Endothelial cell of hepatic sinusoid (primary cell): Measurements from ENCODE around the gene PHACTR1.

ENCODE experiments used
- in situ Hi-C: cut with HindIII; loops from 2 replicates; pipeline ENCODE4 v1.10.0; 2017; ENCODE audit warnings: low sequenced_read_pairs

Gene PHACTR1

GRCh38 chr6:12974551-12974950, 258.0 kb downstream of the PHACTR1 start:
- in situ Hi-C loops, result no loop called here

- in situ Hi-C loops, result no loop called here
Measured at GRCh38 chr6:12976366-12976765, 259.8 kb downstream of the PHACTR1 start.

GRCh38 chr6:12977206-12977605, 260.6 kb downstream of the PHACTR1 start:
- in situ Hi-C loops, result no loop called here

GRCh38 chr6:12977806-12978205, 261.2 kb downstream of the PHACTR1 start:
- in situ Hi-C loops, result no loop called here

GRCh38 chr6:12980741-12981140, 264.2 kb downstream of the PHACTR1 start:
- in situ Hi-C loops, result no loop called here

GRCh38 chr6:12984776-12985175, 268.2 kb downstream of the PHACTR1 start:
- in situ Hi-C loops, result no loop called here

GRCh38 chr6:12987783-12988182, 271.2 kb downstream of the PHACTR1 start:
- in situ Hi-C loops, result no loop called here

GRCh38 chr6:12990162-12990561, 273.6 kb downstream of the PHACTR1 start:
- in situ Hi-C loops, result no loop called here

- in situ Hi-C loops, result no loop called here
Measured at GRCh38 chr6:12991435-12991834, 274.9 kb downstream of the PHACTR1 start.

- in situ Hi-C loops, result no loop called here
Measured at GRCh38 chr6:12992770-12993169, 276.2 kb downstream of the PHACTR1 start.

- in situ Hi-C loops, result no loop called here
Measured at GRCh38 chr6:12993283-12993898, 276.8 kb downstream of the PHACTR1 start.

GRCh38 chr6:12995419-12995818, 278.9 kb downstream of the PHACTR1 start:
- in situ Hi-C loops, result no loop called here

- in situ Hi-C loops, result no loop called here
Measured at GRCh38 chr6:13000537-13000936, 284.0 kb downstream of the PHACTR1 start.

- in situ Hi-C loops, result no loop called here
Measured at GRCh38 chr6:13001927-13002326, 285.4 kb downstream of the PHACTR1 start.

GRCh38 chr6:13004601-13005000, 288.0 kb downstream of the PHACTR1 start:
- in situ Hi-C loops, result no loop called here

GRCh38 chr6:13005994-13006393, 289.4 kb downstream of the PHACTR1 start:
- in situ Hi-C loops, result loop anchor here (5.0 kb wide), 1 partner anchor 44 kb away; no protein-coding TSS in a partner anchor

GRCh38 chr6:13006578-13007300, 290.2 kb downstream of the PHACTR1 start:
- in situ Hi-C loops, result loop anchor here (5.0 kb wide), 1 partner anchor 44 kb away; no protein-coding TSS in a partner anchor

- in situ Hi-C loops, result loop anchor here (5.0 kb wide), 1 partner anchor 45 kb away; no protein-coding TSS in a partner anchor
Measured at GRCh38 chr6:13007744-13008143, 291.2 kb downstream of the PHACTR1 start.

GRCh38 chr6:13009031-13009430, 292.5 kb downstream of the PHACTR1 start:
- in situ Hi-C loops, result loop anchor here (5.0 kb wide), 1 partner anchor 47 kb away; no protein-coding TSS in a partner anchor

GRCh38 chr6:13009461-13009860, 292.9 kb downstream of the PHACTR1 start:
- in situ Hi-C loops, result loop anchor here (5.0 kb wide), 1 partner anchor 47 kb away; no protein-coding TSS in a partner anchor

- in situ Hi-C loops, result no loop called here
Measured at GRCh38 chr6:13011612-13012146, 295.1 kb downstream of the PHACTR1 start.

- in situ Hi-C loops, result no loop called here
Measured at GRCh38 chr6:13012296-13012695, 295.7 kb downstream of the PHACTR1 start.
